ENCODE data around the gene GTF3C5. TPM values are rescaled to one million over a fixed set of nuclear protein-coding genes. Genes with fewer than 3 reads are reported as not detected.

Gene GTF3C5
- total and polyA plus RNA-seq, 12 donors = 29.4 to 79.1 (median 36.6) TPM

GRCh38 chr9:133049043-133049442, 18.2 kb downstream of the GTF3C5 start:
- DNase-seq (no peak), ATAC-seq (no peak)
- no peaks in the 10 kb centered on the region for H3K27me3 ChIP-seq
- peaks cover 0 to 98% (median 36%) of the 10 kb centered on the region in 9 donors for H3K36me3 ChIP-seq
- H3K4me1 ChIP-seq = peaks cover 0 to 6% (median 0%) of the 10 kb centered on the region in 9 donors
- H3K27ac ChIP-seq = no peak overlapping the region
- intact Hi-C loops (cut with DNase I) = loop anchor here in 4 of 10 donors (5.0 to 10.0 kb wide), 3 partner anchors 46 to 98 kb away; no protein-coding TSS in a partner anchor
- TF ChIP-seq CTCF (IDR thresholded peaks at IDR 0.05) = no peak
- H3K4me3 ChIP-seq = no peak overlapping the region
- 92 to 94% methylated on average over 13 of the region's 13 CpGs for WGBS, 2 donors
- no peaks in the 10 kb centered on the region for H3K9me3 ChIP-seq

GRCh38 chr9:133050142-133050541, 19.3 kb downstream of the GTF3C5 start:
- no peak for DNase-seq
- Histone ChIP-seq H3K27me3 (no peaks in the 10 kb centered on the region), H3K4me1 (peaks cover 0 to 17% (median 5%) of the 10 kb centered on the region in 9 donors), H3K36me3 (peaks cover 0 to 98% (median 25%) of the 10 kb centered on the region in 9 donors), H3K9me3 (no peaks in the 10 kb centered on the region), H3K27ac (no peak overlapping the region), H3K4me3 (no peak overlapping the region)
- 90% methylated on average over 6 of the region's 6 CpGs for WGBS, 2 donors
- no peak for ATAC-seq
- no peak for TF ChIP-seq CTCF (IDR thresholded peaks at IDR 0.05)
- intact Hi-C loops (cut with DNase I) = loop anchor here in 2 of 10 donors (5.0 to 10.0 kb wide), 2 partner anchors 95 to 97 kb away; no protein-coding TSS in a partner anchor

GRCh38 chr9:133050781-133051180, 20.0 kb downstream of the GTF3C5 start:
- Histone ChIP-seq H3K9me3 (no peaks in the 10 kb centered on the region), H3K4me3 (no peak overlapping the region), H3K27me3 (no peaks in the 10 kb centered on the region), H3K27ac (no peak overlapping the region), H3K4me1 (peaks cover 0 to 23% (median 8%) of the 10 kb centered on the region in 9 donors), H3K36me3 (peaks cover 0 to 98% (median 25%) of the 10 kb centered on the region in 9 donors)
- ATAC-seq (no peak), DNase-seq (no peak)
- intact Hi-C loops (cut with DNase I) = loop anchor here in 2 of 10 donors (5.0 to 10.0 kb wide), 2 partner anchors 94 to 97 kb away; no protein-coding TSS in a partner anchor
- no peak for TF ChIP-seq CTCF (IDR thresholded peaks at IDR 0.05)
- 84% methylated on average over 10 of the region's 10 CpGs for WGBS, 2 donors

GRCh38 chr9:133051281-133051900, 20.6 kb downstream of the GTF3C5 start:
- intact Hi-C loops (cut with DNase I) = loop anchor here in 2 of 10 donors (5.0 to 10.0 kb wide), 2 partner anchors 93 to 96 kb away; no protein-coding TSS in a partner anchor
- Histone ChIP-seq H3K27ac (no peak overlapping the region), H3K4me3 (no peak overlapping the region), H3K4me1 (peaks cover 0 to 25% (median 8%) of the 10 kb centered on the region in 9 donors), H3K9me3 (no peaks in the 10 kb centered on the region), H3K27me3 (no peaks in the 10 kb centered on the region), H3K36me3 (peaks cover 0 to 98% (median 25%) of the 10 kb centered on the region in 9 donors)
- no peak for ATAC-seq
- 93 to 94% methylated on average over 20 of the region's 20 CpGs for WGBS, 2 donors
- no peak for TF ChIP-seq CTCF (IDR thresholded peaks at IDR 0.05)
- DNase-seq = no peak
